Fibroblast of skin of left biceps (primary cell): ENCODE measurements around the gene CFAP61.
"Not testable (repeated sequence)": the region's sequence is repeated elsewhere in the genome, so short reads cannot be mapped to it uniquely, and the experiment has no call there.

Experiments
- DNase-seq, 2 experiments: peaks; one replicate each; pipeline ENCODE4 v3.0.0-alpha.2; 2013; ENCODE audit warnings: low read depth in 2 of 2

The CFAP61 gene

GRCh38 chr20:20092827-20093226 is 40.5 kb downstream of the CFAP61 start:
- no peak for DNase-seq

- no peak for DNase-seq
Measured at GRCh38 chr20:20094410-20094809, 42.1 kb downstream of the CFAP61 start.

- no peak for DNase-seq
Measured at GRCh38 chr20:20095114-20095872, 43.0 kb downstream of the CFAP61 start.

- DNase-seq, result no peak
Measured at GRCh38 chr20:20096421-20096820, 44.1 kb downstream of the CFAP61 start.

- no peak for DNase-seq
Measured at GRCh38 chr20:20100881-20101280, 48.5 kb downstream of the CFAP61 start.

GRCh38 chr20:20102163-20102562 is 49.8 kb downstream of the CFAP61 start:
- no peak for DNase-seq

GRCh38 chr20:20102716-20103258 is 50.5 kb downstream of the CFAP61 start:
- no peak for DNase-seq

GRCh38 chr20:20103486-20103885 is 51.2 kb downstream of the CFAP61 start:
- DNase-seq, result no peak

- DNase-seq, result not testable (repeated sequence)
Measured at GRCh38 chr20:20123187-20123586, 70.9 kb downstream of the CFAP61 start.

- DNase-seq, result no peak
Measured at GRCh38 chr20:20130399-20130798, 78.1 kb downstream of the CFAP61 start.

- no peak for DNase-seq
Measured at GRCh38 chr20:20134941-20135575, 82.7 kb downstream of the CFAP61 start.

- no peak for DNase-seq
Measured at GRCh38 chr20:20136313-20136712, 84.0 kb downstream of the CFAP61 start.

- DNase-seq, result no peak
Measured at GRCh38 chr20:20137851-20138250, 85.5 kb downstream of the CFAP61 start.

GRCh38 chr20:20138301-20139064 is 86.2 kb downstream of the CFAP61 start:
- no peak for DNase-seq

GRCh38 chr20:20139403-20139802 is 87.1 kb downstream of the CFAP61 start:
- DNase-seq, result no peak

GRCh38 chr20:20143165-20143564 is 90.8 kb downstream of the CFAP61 start:
- DNase-seq, result no peak

GRCh38 chr20:20143646-20144045 is 91.3 kb downstream of the CFAP61 start:
- DNase-seq, result no peak

- no peak for DNase-seq
Measured at GRCh38 chr20:20148779-20149178, 96.4 kb downstream of the CFAP61 start.

- no peak for DNase-seq
Measured at GRCh38 chr20:20150241-20150640, 97.9 kb downstream of the CFAP61 start.

GRCh38 chr20:20160520-20160919 is 108.2 kb downstream of the CFAP61 start:
- no peak for DNase-seq

- no peak for DNase-seq
Measured at GRCh38 chr20:20161611-20162010, 109.3 kb downstream of the CFAP61 start.

- no peak for DNase-seq
Measured at GRCh38 chr20:20167698-20168097, 115.4 kb downstream of the CFAP61 start.
